ENCODE measurements around the gene GNB1. TPM values are rescaled to one million over a fixed set of nuclear protein-coding genes. Genes with fewer than 3 reads are reported as not detected.

The GNB1 gene
- total and polyA plus RNA-seq, 2 of the 4 experiments (the other 2 are of a cell fraction) = 73.5 to 371 TPM

- no peak for TF ChIP-seq ELK1 (IDR thresholded peaks at IDR 0.05; ENCODE audit: borderline replicate concordance, low read depth, low read length)
Observed at GRCh38 chr1:1920608-1921458, 29.9 kb upstream of the GNB1 start (continued).

- WGBS, 2 experiments (ENCODE audit: extremely low coverage in 2 of 2, insufficient read length in 1 of 2) = 93% methylated on average over 2 of the region's 6 CpGs; no CpG with 5 or more reads in 1 of the 2 experiments
- in situ Hi-C loops (cut with MboI; ENCODE audit: low sequenced_read_pairs) = no loop called here
- H3K9me1 ChIP-seq (ENCODE audit: insufficient read depth, low read length) = peaks cover 4% of the 10 kb centered on the region; the same call in 1 of the 2 replicates
Observed at GRCh38 chr1:1920057-1920607, 29.2 kb upstream of the GNB1 start.

More at GRCh38 chr1:1920057-1920607, 29.2 kb upstream of the GNB1 start:
- ChIA-PET POLR2A (ENCODE audit: unreplicated experiment) (no interaction called here), CTCF (no interaction called here)
- Histone ChIP-seq H4K91ac (ENCODE audit: insufficient read depth, low read depth, low read length) (no peak overlapping the region), H3K4ac (ENCODE audit: low read depth, low read length) (no peak overlapping the region), H2AK5ac (ENCODE audit: low read depth, low read length) (peak overlapping the region; percentile 28; the same call in 1 of the 2 replicates), H2AK9ac (replicated peaks; ENCODE audit: low read depth, low read length, poor library complexity) (peak overlapping the region; percentile 91), H3K79me1 (ENCODE audit: low read depth in 1 of 2, low read length in 2 of 2) (no peaks in the 10 kb centered on the region), H3K18ac (ENCODE audit: low read depth, low read length) (no peak overlapping the region), H2BK5ac (ENCODE audit: low read depth, low read length, poor library complexity, severe bottlenecking) (no peak overlapping the region), H2AFZ (replicated peaks; ENCODE audit: low read length, poor library complexity) (peak overlapping the region; percentile 92), H3K36me3 (ENCODE audit: control insufficient read depth, insufficient read depth, low read length) (no peaks in the 10 kb centered on the region), H2BK20ac (ENCODE audit: low read depth, low read length) (no peak overlapping the region), H3K4me2 (ENCODE audit: low read depth, low read length) (no peak overlapping the region), H2BK120ac (ENCODE audit: low read depth, low read length) (no peak overlapping the region), H3K23ac (ENCODE audit: low read depth, low read length) (no peak overlapping the region), H3K56ac (ENCODE audit: extremely low read depth, insufficient read depth, low read length) (no peak overlapping the region), H3K9me3 (ENCODE audit: control insufficient read depth, insufficient read depth, low read length) (no peaks in the 10 kb centered on the region), H2BK15ac (ENCODE audit: low read depth, low read length) (no peak overlapping the region), H3K4me3 (ENCODE audit: insufficient read depth, low read depth, low read length) (no peak overlapping the region), H3K27me3 (ENCODE audit: control insufficient read depth, insufficient read depth, low read length) (peaks cover 4% of the 10 kb centered on the region; the same call in 1 of the 2 replicates), H4K8ac (ENCODE audit: low read depth in 2 of 2, low read length in 2 of 2) (no peak overlapping the region), H3K4me1 (ENCODE audit: control insufficient read depth, insufficient read depth, low read length) (peaks cover 2% of the 10 kb centered on the region; the same call in 1 of the 2 replicates), H3K9ac (ENCODE audit: low read depth, low read length) (no peak overlapping the region), H3K14ac (replicated peaks; ENCODE audit: low read depth, low read length) (no peak overlapping the region), H4K20me1 (ENCODE audit: insufficient read depth, low read length) (no peaks in the 10 kb centered on the region), H3K27ac (ENCODE audit: insufficient read depth, low read length) (no peak overlapping the region), H4K5ac (ENCODE audit: low read depth, low read length) (no peak overlapping the region)
- dilution Hi-C loops (cut with HindIII; ENCODE audit: low sequenced_read_pairs, unreplicated experiment) = no loop called here
- intact Hi-C loops (cut with micrococcal nuclease) = no loop called here
- DNase-seq (no peak), ATAC-seq (ENCODE audit: low read depth) (no peak)
- no TSS peak for BruUV-seq (replicated peaks)
- no peak for TF ChIP-seq MAZ (IDR thresholded peaks at IDR 0.05; ENCODE audit: borderline replicate concordance, low read depth, low read length)
- no peak for TF ChIP-seq RCOR1 (IDR thresholded peaks at IDR 0.05; ENCODE audit: insufficient replicate concordance, low read length)
- TF ChIP-seq USF2 (IDR thresholded peaks at IDR 0.05; ENCODE audit: low read depth, low read length) = no peak
- no peak for TF ChIP-seq RFX5 (IDR thresholded peaks at IDR 0.05; ENCODE audit: low read depth, low read length)
- no peak for TF ChIP-seq MAFK (IDR thresholded peaks at IDR 0.05; ENCODE audit: low read depth, low read length)
- no peak for TF ChIP-seq POLR2A (IDR thresholded peaks at IDR 0.05; ENCODE audit: low read depth, low read length)
- TF ChIP-seq RAD21 (IDR thresholded peaks at IDR 0.05; ENCODE audit: low read length) = no peak
- no peak for TF ChIP-seq SMC3 (IDR thresholded peaks at IDR 0.05; ENCODE audit: low read depth, low read length)
- no peak for TF ChIP-seq ELK1 (IDR thresholded peaks at IDR 0.05; ENCODE audit: borderline replicate concordance, low read depth, low read length)
- no peak for TF ChIP-seq CEBPB (IDR thresholded peaks at IDR 0.05; ENCODE audit: low read depth, low read length)

Data from IMR-90 (cell line).